GM21528 (cell line): ENCODE results near the gene TVP23A.
A peak's percentile ranks its signal among the peaks of the same experiment; 100 is the strongest.
"Not testable (repeated sequence)": the region's sequence is repeated elsewhere in the genome, so short reads cannot be mapped to it uniquely, and the experiment has no call there.

ENCODE experiments used
- ATAC-seq: cut with Tn5 transposase; IDR thresholded peaks from one replicate; pipeline ENCODE4 v1.9.1; 2021; ENCODE audit warnings: mild to moderate bottlenecking, moderate library complexity; ENCODE audit not compliant: unreplicated experiment, low FRiP score

Gene TVP23A

DNA sequence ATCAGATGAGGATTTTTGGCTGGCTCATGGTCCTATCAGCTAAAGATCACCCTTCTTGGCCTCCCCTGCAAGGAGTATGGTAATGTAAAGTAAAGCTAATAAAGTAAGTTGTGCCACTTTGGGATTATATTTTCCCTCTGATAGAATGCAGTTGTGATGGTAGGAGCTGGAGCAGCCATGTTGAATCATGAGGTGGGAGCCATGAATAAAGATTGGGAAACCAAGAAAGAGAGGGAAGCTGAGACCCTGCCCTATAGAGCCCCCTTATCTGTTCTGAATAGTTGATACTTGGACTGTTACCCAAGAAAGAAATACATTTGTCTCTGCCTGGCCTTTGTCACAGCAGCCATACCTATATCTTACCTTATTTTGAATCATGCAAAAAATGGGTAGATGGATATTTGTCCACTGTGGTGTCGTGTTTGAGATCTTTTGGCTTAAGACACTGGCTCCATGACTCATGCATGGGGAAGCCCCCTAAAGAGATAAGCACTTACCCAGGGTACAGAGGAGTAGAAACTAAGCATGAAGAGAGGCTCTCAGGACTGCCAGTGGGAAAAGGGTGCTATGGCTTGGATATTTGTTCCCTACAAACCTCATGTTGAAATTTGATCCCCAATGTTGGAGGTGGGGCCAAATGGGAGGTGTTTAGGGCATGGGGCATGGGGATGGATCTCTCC is 17.7 kb upstream of the TVP23A start:
- no peak for ATAC-seq

DNA sequence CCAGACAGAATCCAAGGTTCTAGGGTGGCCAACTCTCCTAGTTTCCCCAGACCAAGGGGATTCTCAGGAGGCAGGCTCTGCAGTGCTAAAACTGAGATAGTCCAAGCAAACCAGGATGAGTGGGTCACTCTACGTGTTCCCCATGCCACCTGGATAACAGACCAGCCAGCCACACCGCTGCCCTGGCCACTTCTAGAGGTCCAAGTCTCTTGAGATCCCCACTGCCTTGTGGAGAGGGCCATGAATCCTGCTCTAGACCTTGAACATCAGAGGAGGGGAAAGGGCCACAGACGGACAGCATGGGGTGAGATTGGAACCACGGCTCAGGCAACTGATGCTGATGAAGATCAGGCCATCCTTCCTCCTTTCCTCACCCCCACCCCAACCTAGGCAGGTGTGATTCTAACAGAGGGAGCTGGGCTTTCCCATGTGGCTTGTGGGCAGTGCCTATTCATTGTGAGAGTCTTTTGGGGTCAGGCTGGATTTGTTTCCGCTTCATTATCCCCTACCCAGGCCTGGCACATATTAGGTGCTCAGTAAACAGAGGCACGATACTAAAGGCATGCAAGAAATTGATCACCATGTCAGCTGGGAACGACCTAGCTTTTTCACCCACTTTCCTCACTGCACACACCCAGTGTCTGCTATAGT is 16.8 kb upstream of the TVP23A start:
- ATAC-seq: no peak

DNA sequence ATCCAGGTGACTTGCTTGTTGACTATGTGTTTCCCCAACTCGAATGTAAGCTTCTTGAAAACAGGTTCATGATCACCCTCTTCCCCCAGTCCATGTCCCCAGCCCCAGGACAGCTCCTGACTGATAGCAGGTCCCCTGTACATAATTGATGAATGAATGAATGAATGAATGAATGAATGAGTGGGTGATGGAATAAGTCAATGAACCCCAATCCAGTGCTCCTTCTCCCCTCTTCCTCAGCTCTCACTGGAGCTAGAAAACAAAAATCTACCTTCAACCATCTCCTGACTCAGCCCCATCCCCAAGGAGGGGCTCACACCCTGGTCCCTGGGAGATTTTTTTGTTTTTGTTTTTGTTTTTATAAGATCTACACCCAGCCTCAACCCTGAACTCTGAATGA is 16.2 kb upstream of the TVP23A start:
- ATAC-seq: no peak

- ATAC-seq: no peak
Measured at GRCh38 chr16:10834130-10834529, 15.5 kb upstream of the TVP23A start.

DNA sequence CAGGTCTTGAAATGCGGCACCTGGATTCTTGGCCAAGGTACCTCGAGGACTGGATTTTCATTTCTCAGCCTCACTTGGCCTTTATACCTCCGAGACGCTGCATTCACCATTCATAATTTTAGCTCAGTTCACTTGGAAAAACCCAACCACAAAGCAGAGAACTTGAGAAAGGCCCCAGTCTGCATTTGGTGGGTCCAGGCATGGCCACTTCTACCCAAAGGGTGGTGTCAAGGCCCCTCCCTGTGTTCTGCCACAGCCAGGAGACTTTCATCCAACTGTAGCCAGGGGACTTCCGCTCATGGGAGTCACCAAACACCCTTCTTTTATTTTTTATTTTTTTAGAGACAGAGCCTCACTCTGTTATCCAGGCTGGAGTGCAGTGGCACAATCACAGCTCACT is 14.7 kb upstream of the TVP23A start:
- ATAC-seq: no peak

- ATAC-seq: no peak
Measured at GRCh38 chr16:10831894-10832886, 13.6 kb upstream of the TVP23A start.

DNA sequence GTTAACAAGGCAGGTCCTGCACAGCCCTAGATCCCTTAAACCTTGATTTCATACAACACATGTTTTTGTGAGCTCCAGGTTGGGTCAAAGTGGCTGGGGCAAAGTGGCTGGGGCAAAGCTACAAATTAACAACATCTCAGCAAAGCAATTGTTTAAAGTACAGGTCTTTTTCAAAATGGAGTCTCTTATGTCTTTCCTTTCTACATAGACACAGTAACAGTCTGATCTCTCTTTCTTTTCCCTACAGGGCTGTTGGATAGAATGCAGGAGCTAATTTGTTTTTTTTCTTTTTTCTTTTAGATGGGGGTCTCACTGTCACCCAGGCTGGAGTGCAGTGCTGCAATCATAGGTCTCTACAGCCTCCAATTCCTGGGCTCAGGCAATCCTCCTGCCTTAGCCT is 11.6 kb upstream of the TVP23A start:
- not testable (repeated sequence) for ATAC-seq

DNA sequence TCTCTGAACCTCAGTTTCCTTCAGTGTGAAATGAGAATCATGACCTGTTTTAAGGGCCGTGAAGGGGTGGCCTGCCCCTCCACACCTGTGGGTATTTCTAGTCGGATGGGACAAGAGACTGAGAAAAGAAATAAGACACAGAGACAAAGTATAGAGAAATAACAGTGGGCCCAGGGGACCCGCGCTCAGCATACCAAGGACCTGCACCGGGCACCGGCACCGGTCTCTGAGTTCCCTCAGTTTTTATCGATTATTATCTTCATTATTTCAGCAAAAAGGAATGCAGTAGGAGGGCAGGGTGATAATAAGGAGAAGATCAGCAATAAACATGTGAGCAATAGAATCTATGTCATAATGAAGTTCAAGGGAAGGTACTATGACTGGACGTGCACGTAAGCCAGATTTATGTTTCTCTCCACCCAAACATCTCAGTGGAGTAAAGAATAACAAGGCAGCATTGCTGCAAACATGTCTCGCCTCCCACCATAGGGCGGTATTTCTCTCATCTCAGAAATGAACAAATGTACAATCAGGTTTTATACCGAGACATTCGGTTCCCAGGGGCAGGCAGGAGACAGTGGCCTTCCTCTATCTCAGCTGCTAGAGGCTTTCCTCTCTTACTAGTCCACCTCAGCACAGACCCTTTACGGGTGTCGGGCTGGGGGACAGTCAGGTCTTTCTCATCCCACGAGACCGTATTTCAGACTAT is 10.9 kb upstream of the TVP23A start:
- not testable (repeated sequence) for ATAC-seq

DNA sequence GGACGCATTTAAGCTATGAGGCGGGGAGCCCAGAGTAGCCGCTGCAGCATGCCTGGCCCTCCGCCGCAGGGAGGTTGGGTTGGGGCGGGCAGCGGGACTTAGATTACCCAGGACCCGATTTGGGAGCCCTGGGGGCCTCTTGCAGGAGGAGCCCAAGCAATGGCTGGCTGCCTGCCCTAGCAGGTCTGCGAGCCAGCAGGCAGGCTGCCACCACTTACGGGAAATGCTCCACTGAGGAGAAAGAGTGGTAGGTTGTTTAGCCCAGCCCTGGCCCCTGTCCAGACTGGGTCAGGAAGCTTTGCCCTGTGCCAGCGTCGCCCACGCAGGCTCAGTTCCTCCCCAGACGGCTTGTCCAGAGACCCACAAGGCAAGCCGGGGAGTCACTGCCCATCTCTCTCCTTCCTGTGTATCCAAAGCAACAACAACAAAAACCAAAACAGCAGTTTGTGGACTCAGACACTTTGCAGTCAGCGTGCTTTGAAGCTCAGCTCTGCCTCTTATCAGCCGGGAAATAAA is 10.3 kb upstream of the TVP23A start:
- ATAC-seq: no peak

- no peak for ATAC-seq
Measured at GRCh38 chr16:10827691-10828341, 9.2 kb upstream of the TVP23A start.

DNA sequence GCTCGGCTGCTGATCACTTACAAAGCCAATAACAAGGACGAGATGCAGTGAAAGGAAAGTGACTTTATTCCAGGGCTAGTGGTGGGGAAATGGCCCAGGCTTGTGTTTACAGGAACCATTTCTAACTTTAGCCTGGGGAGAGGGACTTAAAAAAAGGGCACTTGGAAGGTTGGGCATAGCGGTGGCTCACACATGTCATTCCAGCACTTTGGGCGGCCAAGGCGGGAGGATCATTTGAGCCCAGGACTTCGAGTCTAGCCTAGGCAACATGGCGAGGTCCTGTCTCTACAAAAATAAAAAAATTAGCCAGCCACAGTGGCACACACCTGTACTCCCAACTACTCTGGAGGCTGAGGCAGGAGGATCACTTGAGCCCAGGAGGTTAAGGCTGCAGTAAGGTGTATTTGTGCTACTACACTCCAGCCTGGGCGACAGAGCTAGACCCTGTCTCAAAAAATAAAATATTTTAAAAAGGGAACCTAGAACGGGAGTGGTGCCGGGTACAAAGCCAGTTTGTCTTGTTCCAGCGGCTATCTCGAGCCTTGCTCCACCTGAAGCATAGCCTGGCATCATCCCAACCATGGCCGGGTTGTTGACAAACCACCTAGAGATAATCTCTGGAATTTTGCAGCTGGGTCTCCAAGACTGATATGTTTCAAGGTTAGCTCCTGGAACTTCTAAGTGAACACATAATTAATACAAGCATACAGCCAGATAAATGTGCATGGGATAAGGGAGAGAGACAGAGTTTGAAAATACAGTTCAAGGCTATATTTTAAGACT is 5.7 kb upstream of the TVP23A start:
- no peak for ATAC-seq

- ATAC-seq: no peak
Measured at GRCh38 chr16:10822702-10823101, 4.1 kb upstream of the TVP23A start.

DNA sequence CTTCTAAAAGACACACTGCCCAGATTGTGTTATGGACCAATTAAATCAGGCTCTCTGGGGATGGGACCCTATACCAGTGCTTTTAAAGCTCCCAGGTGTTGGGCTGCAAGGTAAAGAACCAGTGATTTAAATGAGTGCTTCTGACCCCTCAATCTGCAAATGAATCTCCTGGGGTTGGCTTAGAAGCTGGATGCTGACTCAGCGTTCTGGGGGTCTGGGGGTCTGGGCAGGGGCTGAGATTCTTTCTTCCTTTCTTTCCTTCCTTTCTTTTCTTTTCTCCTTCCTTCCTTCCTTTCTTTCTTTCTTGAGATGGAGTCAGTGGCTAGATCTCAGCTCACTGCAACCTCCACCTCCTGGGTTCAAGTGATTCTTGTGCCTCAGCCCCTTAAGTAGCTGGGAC is 2.0 kb upstream of the TVP23A start:
- ATAC-seq: no peak

DNA sequence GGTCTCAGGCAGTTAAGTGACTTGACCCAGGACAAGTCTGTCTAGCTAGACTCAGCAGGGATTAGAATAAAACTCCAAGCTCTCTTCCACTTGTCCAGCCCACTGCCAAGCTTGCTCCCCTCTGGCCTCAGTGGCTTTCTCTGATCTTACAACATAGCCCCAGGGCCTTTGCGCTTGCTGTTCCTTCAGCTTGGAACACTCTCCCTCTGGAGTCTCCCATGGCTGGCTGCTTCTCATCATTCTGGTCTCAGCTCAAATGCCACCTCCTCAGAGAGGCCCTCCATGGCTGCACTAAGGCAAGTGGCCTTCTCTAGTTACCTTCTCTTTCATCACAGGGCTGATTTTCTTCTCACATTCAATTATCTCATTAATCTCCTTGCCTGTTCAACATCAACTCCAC is 1.1 kb downstream of the TVP23A start:
- no peak for ATAC-seq

GRCh38 chr16:10813099-10813455 is 5.5 kb downstream of the TVP23A start:
- ATAC-seq: no peak

DNA sequence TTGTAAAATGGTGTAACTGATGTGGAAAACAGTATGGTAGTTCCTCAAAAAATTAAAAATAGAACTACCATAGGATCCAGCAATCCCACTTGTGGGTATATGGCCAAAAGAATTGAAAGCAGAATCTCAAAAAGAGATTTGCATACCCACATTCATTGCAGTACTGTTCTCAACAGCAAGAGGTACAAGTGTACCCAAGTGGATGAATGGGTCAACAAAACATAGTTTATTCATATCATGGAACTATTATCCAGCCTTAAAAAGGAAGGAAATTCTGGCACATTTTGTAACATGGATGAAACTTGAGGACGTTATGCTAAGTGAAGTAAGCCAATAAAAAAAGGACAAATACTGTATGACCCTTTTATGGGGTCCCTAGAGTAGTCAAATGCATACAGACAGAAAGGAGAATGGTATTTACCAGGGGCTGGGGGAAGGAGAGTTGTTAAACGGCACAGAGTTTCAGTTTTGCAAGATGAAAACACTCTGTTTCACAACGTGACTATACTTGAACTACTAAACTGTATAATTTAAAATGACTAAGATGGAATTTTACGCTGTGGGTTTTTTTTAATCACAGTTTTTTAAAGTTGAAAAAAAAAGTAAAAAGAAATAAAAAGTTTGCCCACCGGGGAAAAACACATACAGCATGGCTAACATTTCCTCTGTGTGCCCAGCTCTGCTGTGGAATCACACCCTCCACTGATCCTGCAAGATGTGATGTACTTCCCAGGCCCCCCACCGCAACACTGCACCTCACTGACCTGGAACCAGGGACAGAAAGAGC is 6.1 kb downstream of the TVP23A start:
- ATAC-seq: peak; percentile 75

DNA sequence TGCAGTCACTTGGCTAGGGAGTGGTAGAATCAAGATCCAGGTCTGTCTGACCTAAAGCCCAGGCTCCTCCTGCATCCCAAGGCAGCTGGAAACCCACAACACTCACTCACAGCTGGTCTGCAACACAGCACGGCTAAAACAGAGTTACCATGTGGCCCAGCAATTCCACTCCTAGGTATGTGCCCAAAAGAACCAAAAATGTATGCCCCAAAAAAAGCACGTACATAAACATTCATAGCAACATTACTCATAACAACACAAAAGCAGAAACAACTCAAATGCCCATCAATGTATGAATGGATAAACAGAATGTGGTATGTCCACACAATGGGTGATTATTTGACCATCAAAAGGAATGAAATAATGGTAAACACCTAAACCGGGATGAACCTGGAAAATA is 8.9 kb downstream of the TVP23A start:
- ATAC-seq: no peak

- ATAC-seq: no peak
Measured at GRCh38 chr16:10808850-10809249, 9.7 kb downstream of the TVP23A start.
